ENCODE measurements around the gene ZFP36L1.

The ZFP36L1 gene

GRCh38 chr14:68819260-68819691 is 26.4 kb upstream of the ZFP36L1 start:
- Histone ChIP-seq H3K36me3 (ENCODE audit: insufficient read depth, low read length) (no peaks in the 10 kb centered on the region), H3K27ac (peak overlapping the region; percentile 54; the same call in 1 of the 2 replicates), H3K4me3 (no peak overlapping the region; the same call in 1 of the 2 replicates), H3K9me3 (ENCODE audit: low read depth, low read length) (no peaks in the 10 kb centered on the region), H3K9ac (ENCODE audit: insufficient read length) (no peak overlapping the region)
- no peak for DNase-seq (ENCODE audit: low read depth, low spot score)
- no peak for TF ChIP-seq EZH2 (IDR thresholded peaks at IDR 0.05)
- TF ChIP-seq FOXP2 (optimal IDR thresholded peaks at IDR 0.05; ENCODE audit: control extremely low read depth, extremely low read length, insufficient read depth), result no peak
- TF ChIP-seq POLR2AphosphoS5 (IDR thresholded peaks at IDR 0.05; ENCODE audit: borderline replicate concordance, low read depth, low read length), result no peak

DNA sequence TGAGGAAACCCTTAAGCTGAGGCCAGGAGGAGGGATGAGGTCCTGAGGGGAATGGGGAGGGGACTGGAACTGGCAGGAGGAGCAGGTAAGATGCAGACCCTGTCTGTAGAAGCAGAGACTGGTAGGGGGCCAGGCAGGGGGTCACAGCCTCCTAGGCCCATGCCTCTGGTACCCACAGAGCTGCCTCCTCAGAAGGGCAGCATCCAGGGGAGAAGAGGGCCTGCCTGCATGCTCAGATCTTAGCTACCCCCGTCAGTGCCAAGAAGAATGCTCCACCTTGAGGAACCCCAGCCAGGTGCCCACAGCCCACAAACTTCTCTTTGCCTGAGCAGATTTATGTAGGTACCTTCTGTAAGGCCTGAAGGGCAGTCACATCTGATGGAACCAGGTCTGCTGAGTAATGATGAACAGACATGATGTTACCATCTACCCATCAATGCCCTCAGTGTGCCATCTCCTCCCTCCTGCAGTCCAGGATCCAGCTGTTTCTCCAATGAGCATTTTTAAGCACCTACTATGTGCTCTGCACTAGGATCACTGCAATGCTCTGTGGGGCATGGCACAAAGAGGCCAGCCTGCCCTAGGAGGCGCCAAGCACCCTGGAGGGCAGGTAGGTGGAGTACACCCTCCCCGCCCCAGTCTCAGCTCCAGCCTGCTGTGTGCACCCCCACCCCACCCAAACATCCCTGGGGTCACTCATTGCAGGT is 24.8 kb upstream of the ZFP36L1 start:
- TF ChIP-seq FOXP2 (optimal IDR thresholded peaks at IDR 0.05; ENCODE audit: control extremely low read depth, extremely low read length, insufficient read depth) (no peak), EZH2 (IDR thresholded peaks at IDR 0.05) (no peak)
- H3K27ac ChIP-seq, result no peak overlapping the region
- H3K36me3 ChIP-seq (ENCODE audit: insufficient read depth, low read length), result no peaks in the 10 kb centered on the region
- H3K9me3 ChIP-seq (ENCODE audit: low read depth, low read length), result no peaks in the 10 kb centered on the region
- DNase-seq (ENCODE audit: low read depth, low spot score), result no peak
- H3K4me3 ChIP-seq, result no peak overlapping the region
- H3K9ac ChIP-seq (ENCODE audit: insufficient read length), result no peak overlapping the region

DNA sequence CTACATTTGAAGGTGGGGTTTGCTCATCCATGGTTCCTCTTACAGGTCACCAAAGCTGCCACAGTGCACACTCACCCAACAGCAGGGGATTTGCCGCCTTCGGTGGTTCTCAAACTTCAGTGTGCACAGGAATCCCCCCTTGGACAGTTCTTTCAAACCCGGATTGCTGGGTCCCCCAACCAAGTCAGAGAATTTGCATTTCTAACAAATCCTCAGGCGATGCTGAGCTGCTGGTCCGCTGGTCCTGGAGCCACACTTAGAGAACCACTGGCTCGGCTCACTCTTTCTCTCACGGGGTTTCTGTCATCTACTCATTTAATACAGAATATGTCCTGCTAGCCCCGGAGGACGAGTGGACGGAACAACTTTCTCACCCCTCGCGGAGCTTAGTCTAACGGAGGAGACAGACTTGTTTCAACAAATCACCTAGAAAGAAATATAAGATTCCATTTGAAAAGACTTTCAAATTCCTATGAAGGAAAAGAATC is 24.1 kb upstream of the ZFP36L1 start:
- DNase-seq (ENCODE audit: low read depth, low spot score), result no peak
- H3K27ac ChIP-seq, result no peak overlapping the region
- no peaks in the 10 kb centered on the region for H3K9me3 ChIP-seq (ENCODE audit: low read depth, low read length)
- TF ChIP-seq EZH2 (IDR thresholded peaks at IDR 0.05), result no peak
- TF ChIP-seq POLR2AphosphoS5 (IDR thresholded peaks at IDR 0.05; ENCODE audit: borderline replicate concordance, low read depth, low read length), result no peak
- TF ChIP-seq FOXP2 (optimal IDR thresholded peaks at IDR 0.05; ENCODE audit: control extremely low read depth, extremely low read length, insufficient read depth), result no peak
- no peak overlapping the region for H3K9ac ChIP-seq (ENCODE audit: insufficient read length)
- no peaks in the 10 kb centered on the region for H3K36me3 ChIP-seq (ENCODE audit: insufficient read depth, low read length)
- H3K4me3 ChIP-seq, result no peak overlapping the region

GRCh38 chr14:68816183-68816942 is 23.5 kb upstream of the ZFP36L1 start:
- DNase-seq (ENCODE audit: low read depth, low spot score), result no peak
- TF ChIP-seq EZH2 (IDR thresholded peaks at IDR 0.05), result no peak
- no peak for TF ChIP-seq FOXP2 (optimal IDR thresholded peaks at IDR 0.05; ENCODE audit: control extremely low read depth, extremely low read length, insufficient read depth)
- no peak for TF ChIP-seq POLR2AphosphoS5 (IDR thresholded peaks at IDR 0.05; ENCODE audit: borderline replicate concordance, low read depth, low read length)
- 0 out of 2 replicates have a peak overlapping the region, but pooled peaks have one; percentile 63 for H3K27ac ChIP-seq
- no peaks in the 10 kb centered on the region for H3K36me3 ChIP-seq (ENCODE audit: insufficient read depth, low read length)
- no peaks in the 10 kb centered on the region for H3K9me3 ChIP-seq (ENCODE audit: low read depth, low read length)
- peak overlapping the region; percentile 62 for H3K4me3 ChIP-seq
- peak overlapping the region; percentile 56 for H3K9ac ChIP-seq (ENCODE audit: insufficient read length)

- H3K9me3 ChIP-seq (ENCODE audit: low read depth, low read length), result no peaks in the 10 kb centered on the region
- TF ChIP-seq POLR2AphosphoS5 (IDR thresholded peaks at IDR 0.05; ENCODE audit: borderline replicate concordance, low read depth, low read length), result no peak
- TF ChIP-seq EZH2 (IDR thresholded peaks at IDR 0.05), result no peak
- no peak for TF ChIP-seq FOXP2 (optimal IDR thresholded peaks at IDR 0.05; ENCODE audit: control extremely low read depth, extremely low read length, insufficient read depth)
- H3K9ac ChIP-seq (ENCODE audit: insufficient read length), result no peak overlapping the region
- no peak overlapping the region for H3K4me3 ChIP-seq
- H3K36me3 ChIP-seq (ENCODE audit: insufficient read depth, low read length), result no peaks in the 10 kb centered on the region
- H3K27ac ChIP-seq, result peak overlapping the region; percentile 63
- no peak for DNase-seq (ENCODE audit: low read depth, low spot score)
Measured at GRCh38 chr14:68815298-68816182, 22.7 kb upstream of the ZFP36L1 start.

GRCh38 chr14:68814539-68815297 is 21.9 kb upstream of the ZFP36L1 start:
- peak overlapping the region; percentile 57 for H3K27ac ChIP-seq
- TF ChIP-seq EZH2 (IDR thresholded peaks at IDR 0.05) (no peak), FOXP2 (optimal IDR thresholded peaks at IDR 0.05; ENCODE audit: control extremely low read depth, extremely low read length, insufficient read depth) (no peak), POLR2AphosphoS5 (IDR thresholded peaks at IDR 0.05; ENCODE audit: borderline replicate concordance, low read depth, low read length) (no peak)
- H3K4me3 ChIP-seq, result peak overlapping the region; percentile 4; the same call in 1 of the 2 replicates
- no peaks in the 10 kb centered on the region for H3K9me3 ChIP-seq (ENCODE audit: low read depth, low read length)
- no peak overlapping the region for H3K9ac ChIP-seq (ENCODE audit: insufficient read length)
- no peaks in the 10 kb centered on the region for H3K36me3 ChIP-seq (ENCODE audit: insufficient read depth, low read length)
- DNase-seq (ENCODE audit: low read depth, low spot score), result no peak

GRCh38 chr14:68814238-68814538 is 21.3 kb upstream of the ZFP36L1 start:
- no peak overlapping the region for H3K4me3 ChIP-seq
- no peak overlapping the region for H3K9ac ChIP-seq (ENCODE audit: insufficient read length)
- no peak for TF ChIP-seq POLR2AphosphoS5 (IDR thresholded peaks at IDR 0.05; ENCODE audit: borderline replicate concordance, low read depth, low read length)
- no peak for TF ChIP-seq FOXP2 (optimal IDR thresholded peaks at IDR 0.05; ENCODE audit: control extremely low read depth, extremely low read length, insufficient read depth)
- no peak for TF ChIP-seq EZH2 (IDR thresholded peaks at IDR 0.05)
- H3K27ac ChIP-seq, result peak overlapping the region; percentile 23; the same call in 1 of the 2 replicates
- no peaks in the 10 kb centered on the region for H3K9me3 ChIP-seq (ENCODE audit: low read depth, low read length)
- DNase-seq (ENCODE audit: low read depth, low spot score), result no peak
- H3K36me3 ChIP-seq (ENCODE audit: insufficient read depth, low read length), result no peaks in the 10 kb centered on the region

Measured in SK-N-MC (cell line).